GM12878 (cell line): ENCODE results near the gene EPHA10. TPM values are rescaled to one million over a fixed set of nuclear protein-coding genes. Genes with fewer than 3 reads are reported as not detected.

ENCODE experiments used
- CBX3 ChIP-seq: fragments of 200-600 bp; sonication (generic); IDR thresholded peaks from 2 replicates; pipeline ENCODE4 v1.6.1; 2016; ENCODE audit warnings: low read depth, borderline replicate concordance
- CREB1 ChIP-seq: IDR thresholded peaks from 2 replicates; pipeline ENCODE4 v1.6.1; 2012; ENCODE audit warnings: low read depth, mild to moderate bottlenecking, inconsistent platforms
- DPF2 ChIP-seq: fragments of 450-650 bp; IDR thresholded peaks from 2 replicates; pipeline ENCODE4 v1.6.1; 2017; ENCODE audit warnings: mild to moderate bottlenecking
- EED ChIP-seq: sonication (generic); IDR thresholded peaks from 2 replicates; pipeline ENCODE4 v1.6.1; 2016; ENCODE audit warnings: antibody characterized with exemption, low read depth
- IKZF2 ChIP-seq, 2 experiments: fragments of 450-650 bp; IDR thresholded peaks; 2 replicates each; pipeline ENCODE4 v1.6.1; 2017; ENCODE audit warnings: mild to moderate bottlenecking in 2 of 2, moderate library complexity in 2 of 2
- JUNB ChIP-seq: IDR thresholded peaks from 2 replicates; pipeline ENCODE4 v1.6.1; 2016; ENCODE audit warnings: antibody characterized with exemption, mild to moderate bottlenecking
- KAT2A ChIP-seq: conservative IDR thresholded peaks from 2 replicates; pipeline ENCODE4 v1.6.1; 2011; ENCODE audit warnings: low read depth, low read length; ENCODE audit not compliant: control insufficient read depth
- MTA2 ChIP-seq: fragments of 450-650 bp; IDR thresholded peaks from 2 replicates; pipeline ENCODE4 v1.6.1; 2016; ENCODE audit warnings: low read depth, mild to moderate bottlenecking, moderate library complexity
- NR2C1 ChIP-seq: fragments of 450-650 bp; IDR thresholded peaks from 2 replicates; pipeline ENCODE4 v1.6.1; 2017; ENCODE audit warnings: antibody characterized with exemption, mild to moderate bottlenecking, moderate library complexity
- RAD21 ChIP-seq: IDR thresholded peaks from 2 replicates; pipeline ENCODE4 v1.6.1; 2011; ENCODE audit warnings: mild to moderate bottlenecking, low read depth, low read length, moderate library complexity; ENCODE audit not compliant: insufficient read depth
- RB1 ChIP-seq: fragments of 450-650 bp; formaldehyde crosslinking; IDR thresholded peaks from 2 replicates; pipeline ENCODE4 v1.6.1; 2017; ENCODE audit warnings: mild to moderate bottlenecking, borderline replicate concordance
- RELA ChIP-seq: fragments of 450-650 bp; IDR thresholded peaks from 2 replicates; pipeline ENCODE4 v1.8.0; 2014; ENCODE audit warnings: borderline replicate concordance; ENCODE audit not compliant: partially characterized antibody
- SIX5 ChIP-seq: IDR thresholded peaks from 2 replicates; pipeline ENCODE4 v1.6.1; 2011; ENCODE audit warnings: mild to moderate bottlenecking, low read depth, low read length, moderate library complexity; ENCODE audit not compliant: severe bottlenecking
- YY1 ChIP-seq: IDR thresholded peaks from 2 replicates; pipeline ENCODE4 v1.6.1; 2011; ENCODE audit warnings: low read depth, mild to moderate bottlenecking, low read length
- ZZZ3 ChIP-seq: IDR thresholded peaks from 2 replicates; pipeline ENCODE4 v1.6.1; 2011; ENCODE audit warnings: low read depth; ENCODE audit not compliant: control insufficient read depth, insufficient read length
- polyA plus RNA-seq, 11 experiments: library from polyadenylated mRNA; depleted of rRNA in 4 of 11; unstranded in 6 of 11; stranded (reverse) in 5 of 11; fragments of >200 nt; fragmentation: Nextera tagmentation in 4 of 11; fragmentation: Illumina TruSeq in 1 of 11; extraction: Ambion mirVana in 4 of 11; extraction: Trizol in 1 of 11; gene quantifications; 1 replicate in 1 of 11; 2 replicates in 10 of 11; pipeline versions ENCODE4 v1.2.1 to v1.2.3, GENCODE V29; 2011 to 2016; ENCODE audit warnings: inconsistent platforms in 2 of 11, missing spikeins in 2 of 11, low read depth in 1 of 11
- total RNA-seq, 4 experiments: library from RNA; depleted of rRNA in 3 of 4; stranded (reverse); fragments of >200 nt in 3 of 4; fragmentation: Illumina TruSeq in 1 of 4; extraction: Trizol in 1 of 4; gene quantifications; 2 replicates each; pipeline versions ENCODE4 v1.2.1 to v1.2.3, GENCODE V29; 2013 to 2021
- TF ChIP-seq, protein P1 (sequence below): fragments of 450-650 bp; formaldehyde crosslinking; IDR thresholded peaks from 2 replicates; pipeline ENCODE4 v1.5.0; 2022; ENCODE audit warnings: mild to moderate bottlenecking, missing genetic modification characterization
- TF ChIP-seq, protein P2 (sequence below): IDR thresholded peaks from 2 replicates; pipeline ENCODE4 v1.6.1; 2012; ENCODE audit warnings: low read depth, low read length, improper control_type of control experiment
- TF ChIP-seq, protein P3 (sequence below): fragments of 450-650 bp; formaldehyde crosslinking; IDR thresholded peaks from 2 replicates; pipeline ENCODE4 v1.4.0; 2022; ENCODE audit warnings: mild to moderate bottlenecking, moderate library complexity
- TF ChIP-seq, protein P4 (sequence below): IDR thresholded peaks from 2 replicates; pipeline ENCODE4 v1.6.1; 2012; ENCODE audit warnings: low read depth, low read length, improper control_type of control experiment
- TF ChIP-seq, protein P5 (sequence below): IDR thresholded peaks from 2 replicates; pipeline ENCODE4 v1.6.1; 2011; ENCODE audit warnings: borderline replicate concordance, low read depth, mild to moderate bottlenecking, moderate library complexity, mixed read lengths, low read length; ENCODE audit not compliant: insufficient read depth; ENCODE audit errors: extremely low read length

EPHA10 gene
- total and polyA plus RNA-seq, 10 of the 15 experiments (the other 5 are each of a cell fraction or from before 2014, with no cell fraction given), result 0.05 to 0.06 TPM; not detected in 8

DNA sequence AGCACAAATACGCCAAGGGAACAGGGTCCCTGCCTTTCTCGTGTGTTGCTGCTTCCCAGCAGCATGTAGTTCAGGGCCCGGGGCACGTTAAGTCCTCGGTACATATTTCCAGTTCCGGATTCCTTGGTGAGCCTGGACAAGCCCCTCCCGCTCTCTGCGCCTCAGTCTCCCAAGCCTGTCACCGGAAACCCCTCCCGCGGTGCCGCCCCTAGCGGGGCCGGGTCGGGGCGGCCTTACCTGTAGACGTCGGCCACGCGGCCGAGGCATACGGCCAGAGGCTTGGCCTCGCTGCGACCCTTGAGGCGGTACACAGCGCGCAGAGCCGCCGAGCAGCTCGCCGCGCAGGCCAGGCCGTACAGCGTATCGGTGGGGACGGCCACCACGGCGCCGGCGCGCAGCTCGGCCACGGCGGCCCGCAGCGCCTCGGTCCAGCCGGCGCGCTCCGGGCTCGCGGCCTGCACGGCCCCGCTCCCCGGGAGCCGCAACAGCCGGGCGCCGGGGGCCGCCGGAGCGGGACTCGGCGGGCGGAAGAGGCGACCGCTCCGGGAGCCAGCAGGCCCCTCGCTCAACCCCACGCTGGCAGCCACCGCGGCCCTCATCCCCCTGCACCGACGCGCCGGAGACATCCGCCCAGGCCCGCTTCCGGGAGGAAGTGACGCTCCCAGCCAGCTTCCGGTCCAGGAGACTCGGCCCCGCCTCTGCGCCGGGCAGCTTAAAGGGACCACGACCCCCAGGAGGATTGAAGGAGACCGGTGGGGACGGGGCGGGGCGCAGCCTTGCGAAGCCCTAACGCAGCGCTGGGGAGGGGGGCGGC is 42.8 kb upstream of the EPHA10 start, which contains the start of the genes C1orf122 and YRDC (continued):
- TF ChIP-seq, protein P1, sequence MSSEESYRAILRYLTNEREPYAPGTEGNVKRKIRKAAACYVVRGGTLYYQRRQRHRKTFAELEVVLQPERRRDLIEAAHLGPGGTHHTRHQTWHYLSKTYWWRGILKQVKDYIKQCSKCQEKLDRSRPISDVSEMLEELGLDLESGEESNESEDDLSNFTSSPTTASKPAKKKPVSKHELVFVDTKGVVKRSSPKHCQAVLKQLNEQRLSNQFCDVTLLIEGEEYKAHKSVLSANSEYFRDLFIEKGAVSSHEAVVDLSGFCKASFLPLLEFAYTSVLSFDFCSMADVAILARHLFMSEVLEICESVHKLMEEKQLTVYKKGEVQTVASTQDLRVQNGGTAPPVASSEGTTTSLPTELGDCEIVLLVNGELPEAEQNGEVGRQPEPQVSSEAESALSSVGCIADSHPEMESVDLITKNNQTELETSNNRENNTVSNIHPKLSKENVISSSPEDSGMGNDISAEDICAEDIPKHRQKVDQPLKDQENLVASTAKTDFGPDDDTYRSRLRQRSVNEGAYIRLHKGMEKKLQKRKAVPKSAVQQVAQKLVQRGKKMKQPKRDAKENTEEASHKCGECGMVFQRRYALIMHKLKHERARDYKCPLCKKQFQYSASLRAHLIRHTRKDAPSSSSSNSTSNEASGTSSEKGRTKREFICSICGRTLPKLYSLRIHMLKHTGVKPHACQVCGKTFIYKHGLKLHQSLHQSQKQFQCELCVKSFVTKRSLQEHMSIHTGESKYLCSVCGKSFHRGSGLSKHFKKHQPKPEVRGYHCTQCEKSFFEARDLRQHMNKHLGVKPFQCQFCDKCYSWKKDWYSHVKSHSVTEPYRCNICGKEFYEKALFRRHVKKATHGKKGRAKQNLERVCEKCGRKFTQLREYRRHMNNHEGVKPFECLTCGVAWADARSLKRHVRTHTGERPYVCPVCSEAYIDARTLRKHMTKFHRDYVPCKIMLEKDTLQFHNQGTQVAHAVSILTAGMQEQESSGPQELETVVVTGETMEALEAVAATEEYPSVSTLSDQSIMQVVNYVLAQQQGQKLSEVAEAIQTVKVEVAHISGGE, result peak; percentile 59
- TF ChIP-seq YY1 (no peak), MTA2 (no peak), SIX5 (peak; percentile 34), ZZZ3 (no peak), KAT2A (no peak), RAD21 (no peak), IKZF2 (IDR thresholded peaks at IDR 0.05) (no peak), RB1 (peak; percentile 19; the same call in 1 of the 2 replicates), CBX3 (no peak), JUNB (no peak), DPF2 (0 out of 2 replicates have a peak, but pooled peaks have one; percentile 28), RELA (no peak), EED (no peak), CREB1 (peak; percentile 93), NR2C1 (peak; percentile 10; the same call in 1 of the 2 replicates)
- TF ChIP-seq, protein P2, sequence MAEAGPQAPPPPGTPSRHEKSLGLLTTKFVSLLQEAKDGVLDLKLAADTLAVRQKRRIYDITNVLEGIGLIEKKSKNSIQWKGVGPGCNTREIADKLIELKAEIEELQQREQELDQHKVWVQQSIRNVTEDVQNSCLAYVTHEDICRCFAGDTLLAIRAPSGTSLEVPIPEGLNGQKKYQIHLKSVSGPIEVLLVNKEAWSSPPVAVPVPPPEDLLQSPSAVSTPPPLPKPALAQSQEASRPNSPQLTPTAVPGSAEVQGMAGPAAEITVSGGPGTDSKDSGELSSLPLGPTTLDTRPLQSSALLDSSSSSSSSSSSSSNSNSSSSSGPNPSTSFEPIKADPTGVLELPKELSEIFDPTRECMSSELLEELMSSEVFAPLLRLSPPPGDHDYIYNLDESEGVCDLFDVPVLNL, result no peak
- TF ChIP-seq, protein P3, sequence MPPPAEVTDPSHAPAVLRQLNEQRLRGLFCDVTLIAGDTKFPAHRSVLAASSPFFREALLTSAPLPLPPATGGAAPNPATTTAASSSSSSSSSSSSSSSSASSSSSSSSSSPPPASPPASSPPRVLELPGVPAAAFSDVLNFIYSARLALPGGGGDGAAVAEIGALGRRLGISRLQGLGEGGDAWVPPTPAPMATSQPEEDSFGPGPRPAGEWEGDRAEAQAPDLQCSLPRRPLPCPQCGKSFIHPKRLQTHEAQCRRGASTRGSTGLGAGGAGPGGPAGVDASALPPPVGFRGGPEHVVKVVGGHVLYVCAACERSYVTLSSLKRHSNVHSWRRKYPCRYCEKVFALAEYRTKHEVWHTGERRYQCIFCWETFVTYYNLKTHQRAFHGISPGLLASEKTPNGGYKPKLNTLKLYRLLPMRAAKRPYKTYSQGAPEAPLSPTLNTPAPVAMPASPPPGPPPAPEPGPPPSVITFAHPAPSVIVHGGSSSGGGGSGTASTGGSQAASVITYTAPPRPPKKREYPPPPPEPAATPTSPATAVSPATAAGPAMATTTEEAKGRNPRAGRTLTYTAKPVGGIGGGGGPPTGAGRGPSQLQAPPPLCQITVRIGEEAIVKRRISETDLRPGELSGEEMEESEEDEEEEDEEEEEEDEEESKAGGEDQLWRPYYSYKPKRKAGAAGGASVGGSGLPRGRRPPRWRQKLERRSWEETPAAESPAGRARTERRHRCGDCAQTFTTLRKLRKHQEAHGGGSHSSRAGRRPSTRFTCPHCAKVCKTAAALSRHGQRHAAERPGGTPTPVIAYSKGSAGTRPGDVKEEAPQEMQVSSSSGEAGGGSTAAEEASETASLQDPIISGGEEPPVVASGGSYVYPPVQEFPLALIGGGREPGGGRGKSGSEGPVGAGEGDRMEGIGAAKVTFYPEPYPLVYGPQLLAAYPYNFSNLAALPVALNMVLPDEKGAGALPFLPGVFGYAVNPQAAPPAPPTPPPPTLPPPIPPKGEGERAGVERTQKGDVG, result no peak
- TF ChIP-seq, protein P4, sequence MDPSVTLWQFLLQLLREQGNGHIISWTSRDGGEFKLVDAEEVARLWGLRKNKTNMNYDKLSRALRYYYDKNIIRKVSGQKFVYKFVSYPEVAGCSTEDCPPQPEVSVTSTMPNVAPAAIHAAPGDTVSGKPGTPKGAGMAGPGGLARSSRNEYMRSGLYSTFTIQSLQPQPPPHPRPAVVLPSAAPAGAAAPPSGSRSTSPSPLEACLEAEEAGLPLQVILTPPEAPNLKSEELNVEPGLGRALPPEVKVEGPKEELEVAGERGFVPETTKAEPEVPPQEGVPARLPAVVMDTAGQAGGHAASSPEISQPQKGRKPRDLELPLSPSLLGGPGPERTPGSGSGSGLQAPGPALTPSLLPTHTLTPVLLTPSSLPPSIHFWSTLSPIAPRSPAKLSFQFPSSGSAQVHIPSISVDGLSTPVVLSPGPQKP, result peak; percentile 82
- TF ChIP-seq, protein P5, sequence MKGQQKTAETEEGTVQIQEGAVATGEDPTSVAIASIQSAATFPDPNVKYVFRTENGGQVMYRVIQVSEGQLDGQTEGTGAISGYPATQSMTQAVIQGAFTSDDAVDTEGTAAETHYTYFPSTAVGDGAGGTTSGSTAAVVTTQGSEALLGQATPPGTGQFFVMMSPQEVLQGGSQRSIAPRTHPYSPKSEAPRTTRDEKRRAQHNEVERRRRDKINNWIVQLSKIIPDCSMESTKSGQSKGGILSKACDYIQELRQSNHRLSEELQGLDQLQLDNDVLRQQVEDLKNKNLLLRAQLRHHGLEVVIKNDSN, result no peak
